ENCODE data around the gene DRAXIN.

- TF ChIP-seq EZH2 (IDR thresholded peaks at IDR 0.05; ENCODE audit: borderline replicate concordance, low read depth, low read length, poor library complexity, severe bottlenecking) = no peak
- TF ChIP-seq CTCF (conservative IDR thresholded peaks at IDR 0.05; ENCODE audit: low read depth, low read length) = no peak
These were observed 47.7 kb upstream of the DRAXIN start for GRCh38 chr1:11643782-11644181.
